Tibial nerve (tissue), 4 donors: ENCODE measurements around the gene ANAPC10.

Source experiments
- EP300 ChIP-seq, 2 donors: sonication (generic); formaldehyde crosslinking; IDR thresholded peaks; one replicate each; pipeline ENCODE4 v1.6.1; 2017; ENCODE audit warnings: antibody characterized with exemption in 2 of 2, mild to moderate bottlenecking in 1 of 2
- POLR2A ChIP-seq, 2 donors: fragments of 450-650 bp; IDR thresholded peaks; one replicate each; pipeline ENCODE4 v1.6.1; 2017; ENCODE audit warnings: antibody characterized with exemption in 2 of 2, mild to moderate bottlenecking in 2 of 2, moderate library complexity in 2 of 2
- TF ChIP-seq, protein P1 (sequence below), 5 experiments: fragments of 200-600 bp in 3 of 5; fragments of 450-650 bp in 2 of 5; sonication (generic) in 3 of 5; IDR thresholded peaks; one replicate each; pipeline ENCODE4 v1.5.1; 2016 to 2019; ENCODE audit warnings: antibody characterized with exemption in 5 of 5, mild to moderate bottlenecking in 3 of 5, moderate library complexity in 2 of 5

DNA sequence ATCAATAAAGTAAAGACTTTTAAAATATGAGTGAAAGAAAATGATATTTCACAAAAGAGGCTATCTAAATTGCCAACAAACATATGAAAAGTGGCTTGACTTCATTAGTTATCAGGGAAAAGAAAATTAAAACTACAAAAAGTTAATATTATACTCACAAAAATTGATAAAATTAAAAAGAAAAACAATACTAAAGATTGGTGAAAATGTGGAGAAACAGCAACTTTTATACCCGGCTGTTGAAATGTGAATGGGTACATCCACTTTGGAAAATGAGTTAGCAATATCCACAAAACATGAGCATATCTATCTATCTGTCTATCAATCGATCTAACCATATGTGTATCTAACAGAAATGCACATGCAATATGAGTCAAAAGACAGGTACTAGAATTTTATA is 122.3 kb downstream of the ANAPC10 start:
- TF ChIP-seq, protein P1, sequence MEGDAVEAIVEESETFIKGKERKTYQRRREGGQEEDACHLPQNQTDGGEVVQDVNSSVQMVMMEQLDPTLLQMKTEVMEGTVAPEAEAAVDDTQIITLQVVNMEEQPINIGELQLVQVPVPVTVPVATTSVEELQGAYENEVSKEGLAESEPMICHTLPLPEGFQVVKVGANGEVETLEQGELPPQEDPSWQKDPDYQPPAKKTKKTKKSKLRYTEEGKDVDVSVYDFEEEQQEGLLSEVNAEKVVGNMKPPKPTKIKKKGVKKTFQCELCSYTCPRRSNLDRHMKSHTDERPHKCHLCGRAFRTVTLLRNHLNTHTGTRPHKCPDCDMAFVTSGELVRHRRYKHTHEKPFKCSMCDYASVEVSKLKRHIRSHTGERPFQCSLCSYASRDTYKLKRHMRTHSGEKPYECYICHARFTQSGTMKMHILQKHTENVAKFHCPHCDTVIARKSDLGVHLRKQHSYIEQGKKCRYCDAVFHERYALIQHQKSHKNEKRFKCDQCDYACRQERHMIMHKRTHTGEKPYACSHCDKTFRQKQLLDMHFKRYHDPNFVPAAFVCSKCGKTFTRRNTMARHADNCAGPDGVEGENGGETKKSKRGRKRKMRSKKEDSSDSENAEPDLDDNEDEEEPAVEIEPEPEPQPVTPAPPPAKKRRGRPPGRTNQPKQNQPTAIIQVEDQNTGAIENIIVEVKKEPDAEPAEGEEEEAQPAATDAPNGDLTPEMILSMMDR (IDR thresholded peaks at IDR 0.05) = no peak
- TF ChIP-seq EP300 (IDR thresholded peaks at IDR 0.05) = no peak
- no peak for TF ChIP-seq POLR2A (IDR thresholded peaks at IDR 0.05)
